GM21515 (cell line): ENCODE results near the gene YLPM1.

Source experiments
- ATAC-seq: cut with Tn5 transposase; IDR thresholded peaks from one replicate; pipeline ENCODE4 v1.9.1; 2021; ENCODE audit not compliant: unreplicated experiment

The YLPM1 gene

DNA sequence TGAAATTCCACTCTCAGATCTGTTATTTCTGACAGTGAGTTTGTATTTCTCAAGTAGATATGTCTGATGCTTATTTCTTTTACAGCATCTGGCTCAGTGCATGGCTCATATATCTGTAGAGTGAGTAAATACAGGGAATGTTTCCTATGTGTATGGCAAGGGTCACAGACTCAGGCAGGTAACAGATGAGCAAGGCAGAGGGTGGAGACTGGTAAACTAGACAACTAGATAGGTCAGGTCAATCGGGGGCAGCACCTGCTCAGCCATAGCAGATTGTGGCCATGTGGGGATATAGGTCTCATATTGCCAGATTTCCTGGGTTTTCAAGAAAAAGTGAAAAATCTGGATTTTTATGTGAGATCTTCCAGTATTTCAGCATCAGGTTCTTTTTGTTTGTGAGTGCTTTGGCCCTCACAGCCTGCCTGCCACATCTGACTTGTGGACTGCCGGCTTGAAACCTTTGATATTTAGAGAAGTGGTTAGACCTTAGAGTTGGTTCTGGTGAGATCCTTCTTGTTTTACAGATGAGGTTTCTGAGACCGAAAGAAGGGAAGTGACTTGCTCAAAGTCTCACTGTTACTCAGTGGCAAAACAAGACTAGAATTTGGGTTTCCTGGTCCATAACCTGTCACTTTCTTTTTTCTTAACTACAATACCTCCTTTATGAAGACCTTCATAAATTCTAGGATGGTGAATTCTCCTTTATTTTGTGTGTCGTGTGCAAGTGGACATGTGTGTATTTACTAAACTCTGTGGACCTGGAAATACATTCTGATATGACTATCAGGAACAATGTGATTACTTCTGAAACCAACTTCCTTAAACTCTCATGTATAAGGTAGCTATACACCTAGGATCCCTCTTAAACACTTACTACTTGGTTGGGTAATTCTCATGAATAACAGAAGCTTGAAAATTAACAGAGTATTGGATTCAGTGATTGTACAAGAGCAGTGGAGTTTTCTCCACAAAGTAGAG, 78.4 kb downstream of the YLPM1 start:
- peak; percentile 75 for ATAC-seq

DNA sequence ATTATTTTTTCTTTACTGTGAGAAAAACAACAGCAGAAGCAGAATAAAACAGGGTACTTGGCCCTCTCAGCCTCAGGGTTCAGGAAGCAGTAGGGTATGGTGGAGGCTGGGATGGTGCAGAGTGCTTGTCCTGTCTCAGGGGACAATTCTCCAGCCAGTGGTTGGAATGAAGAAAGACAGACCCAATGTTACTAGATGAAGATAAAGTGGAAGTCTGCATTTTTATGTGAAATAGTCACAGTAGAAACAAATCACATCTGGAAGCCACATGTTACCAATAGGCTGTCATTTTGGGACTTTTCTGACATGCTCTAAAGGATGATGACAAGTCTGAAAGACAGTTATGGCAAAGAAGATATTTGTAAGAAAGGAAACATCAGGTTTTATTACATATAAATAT, 80.5 kb downstream of the YLPM1 start:
- no peak for ATAC-seq

DNA sequence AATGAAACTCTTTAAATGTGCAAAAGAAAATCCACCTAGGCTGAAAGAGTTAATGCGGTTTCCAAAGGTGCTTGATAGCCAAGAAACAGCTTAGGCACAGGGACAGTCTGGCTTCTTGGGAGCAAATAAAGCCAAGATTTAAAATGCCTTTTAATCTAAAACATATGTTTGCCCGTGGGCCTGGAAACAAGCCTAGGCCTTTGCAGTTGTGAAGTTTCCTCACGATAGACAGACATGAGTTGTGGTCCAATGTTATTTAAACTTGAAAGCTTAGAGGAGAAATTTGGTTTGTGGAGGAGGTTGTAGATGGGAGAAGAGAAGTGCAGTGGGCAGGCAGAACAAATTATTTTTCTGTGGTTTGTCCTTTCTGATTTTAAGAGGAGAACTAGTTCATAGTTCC, 83.1 kb downstream of the YLPM1 start:
- no peak for ATAC-seq

DNA sequence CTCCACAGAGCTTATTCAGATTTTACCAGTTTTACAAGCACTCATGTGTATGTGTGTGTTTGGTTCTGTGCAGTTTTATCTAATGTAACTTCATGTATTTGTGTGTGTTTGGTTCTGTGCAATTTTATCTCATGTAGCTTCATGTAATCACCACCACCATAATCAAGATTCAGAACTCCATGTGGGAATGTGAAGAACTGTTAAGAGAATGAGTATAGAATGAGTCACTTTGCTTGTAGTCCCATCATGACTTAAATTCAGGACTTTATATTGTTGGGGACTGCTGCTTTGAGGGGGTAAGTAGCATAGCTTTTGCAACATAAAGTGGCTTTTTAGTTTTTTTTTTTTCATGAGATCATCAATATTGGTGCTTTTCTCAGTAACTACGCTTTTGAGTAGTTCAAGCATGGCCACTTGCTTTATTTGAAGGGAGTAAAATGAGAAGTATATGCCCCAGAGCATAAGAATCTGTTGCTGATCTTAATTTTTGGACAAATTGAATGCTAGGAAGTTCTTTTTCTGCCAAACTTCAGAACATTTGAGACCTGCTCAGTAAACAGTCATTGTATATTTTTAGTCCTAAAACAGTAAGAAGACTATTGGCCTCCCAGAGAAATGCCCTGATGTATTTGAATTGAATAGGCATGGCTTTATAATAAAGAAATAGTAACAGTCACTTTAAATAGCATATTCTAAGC, 84.0 kb downstream of the YLPM1 start:
- no peak for ATAC-seq

DNA sequence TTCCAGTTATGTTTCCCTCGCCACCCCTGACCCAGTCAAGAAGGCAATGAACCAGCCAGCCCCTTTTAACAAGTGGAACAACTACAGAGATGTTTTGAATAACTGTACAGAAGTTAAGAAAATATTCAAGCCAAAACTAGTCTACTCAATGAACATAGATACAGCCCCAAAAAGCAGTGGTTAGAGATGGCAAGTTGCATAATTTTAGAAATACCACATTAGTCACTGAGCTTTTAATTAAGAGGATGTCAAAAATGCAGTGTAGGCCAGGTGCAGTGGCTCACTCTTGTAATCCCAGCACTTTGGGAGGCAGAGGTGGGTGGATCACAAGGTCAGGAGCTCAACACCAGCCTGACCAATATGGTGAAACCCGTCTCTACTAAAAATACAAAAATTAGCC, 85.7 kb downstream of the YLPM1 start:
- ATAC-seq = no peak

DNA sequence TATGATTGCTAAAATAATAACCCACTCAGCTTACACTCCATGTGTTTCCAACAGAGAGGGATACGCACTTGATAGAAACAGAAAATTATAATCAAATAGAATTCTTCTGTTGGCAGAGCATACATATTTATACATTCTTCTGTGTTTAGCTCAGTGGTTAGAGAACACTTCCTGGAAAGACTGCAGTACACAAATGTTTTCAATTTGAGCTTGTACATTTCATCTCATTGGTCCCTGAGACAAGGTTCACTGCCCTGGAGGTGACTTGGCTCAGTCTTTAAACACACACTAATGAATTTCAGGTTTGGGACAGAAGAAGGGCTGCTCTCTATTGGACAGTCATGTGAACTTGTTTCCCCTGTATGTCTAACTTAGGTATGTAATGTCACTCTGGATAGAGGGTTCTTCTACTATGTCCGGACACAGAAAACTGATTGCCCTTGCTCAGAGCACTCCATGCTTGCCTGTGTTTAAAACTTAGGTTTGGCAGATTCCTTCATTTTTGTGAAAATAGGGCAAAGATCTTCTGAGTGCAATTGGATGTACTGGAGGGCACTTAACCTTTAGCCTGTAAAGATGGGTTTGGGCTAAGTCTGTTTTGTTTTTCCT, 89.9 kb downstream of the YLPM1 start:
- no peak for ATAC-seq

DNA sequence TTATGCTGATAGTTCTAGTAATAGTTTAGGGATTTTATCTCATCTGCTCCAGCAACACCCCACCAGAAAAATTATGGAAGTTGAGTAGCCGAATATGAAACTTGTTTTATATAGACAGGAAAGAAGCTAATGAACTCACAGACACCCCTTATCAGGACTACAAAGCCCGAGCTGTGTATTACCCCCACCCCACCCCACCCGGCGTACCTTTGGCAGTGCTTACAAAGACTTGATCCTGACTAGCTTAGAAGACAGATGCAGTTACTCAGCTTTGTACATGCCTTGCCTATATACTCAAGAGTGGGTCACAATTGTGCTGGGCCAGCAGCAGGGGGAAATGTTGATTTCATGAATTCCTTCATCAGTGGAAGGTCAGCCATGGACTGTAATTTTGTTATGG, 90.5 kb downstream of the YLPM1 start:
- ATAC-seq = no peak

DNA sequence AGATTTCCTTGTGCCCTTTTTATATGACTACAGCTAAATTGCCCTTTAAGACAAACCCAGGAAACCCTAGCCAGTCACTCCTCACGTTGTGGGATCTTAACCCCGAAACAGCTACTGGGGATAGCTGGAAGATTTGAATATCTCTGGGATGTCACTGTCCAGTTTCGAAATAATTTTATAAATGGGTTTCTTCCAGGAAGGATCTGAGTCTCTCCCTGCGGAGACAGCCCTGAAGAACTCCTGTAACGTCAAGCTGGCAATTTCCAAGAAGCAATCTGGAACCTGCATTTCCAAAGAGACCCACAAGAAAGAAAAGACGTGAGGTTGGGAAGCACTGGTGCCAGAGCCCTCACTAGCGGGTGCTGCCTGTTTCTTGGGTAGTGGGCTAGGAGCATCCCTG, 91.9 kb downstream of the YLPM1 start:
- ATAC-seq = no peak

DNA sequence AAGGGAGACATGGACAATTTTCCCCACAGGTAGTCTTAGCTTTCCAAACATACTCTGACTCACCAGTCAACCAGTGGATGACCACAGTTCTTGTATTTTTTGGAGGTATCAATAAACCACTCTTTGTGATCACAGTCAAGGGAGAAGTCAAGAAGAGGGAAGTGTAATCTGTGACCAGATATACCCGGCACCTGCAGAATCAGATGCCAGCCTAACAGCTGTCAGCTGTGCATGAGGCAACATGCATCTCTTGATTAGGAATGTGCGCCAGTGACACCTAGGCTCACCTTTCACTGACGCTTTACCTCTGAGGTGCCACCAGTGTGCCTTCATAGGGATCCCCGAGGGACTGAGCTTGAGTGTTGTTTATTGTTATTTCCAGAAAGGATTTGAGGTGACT, 92.8 kb downstream of the YLPM1 start:
- ATAC-seq = no peak

DNA sequence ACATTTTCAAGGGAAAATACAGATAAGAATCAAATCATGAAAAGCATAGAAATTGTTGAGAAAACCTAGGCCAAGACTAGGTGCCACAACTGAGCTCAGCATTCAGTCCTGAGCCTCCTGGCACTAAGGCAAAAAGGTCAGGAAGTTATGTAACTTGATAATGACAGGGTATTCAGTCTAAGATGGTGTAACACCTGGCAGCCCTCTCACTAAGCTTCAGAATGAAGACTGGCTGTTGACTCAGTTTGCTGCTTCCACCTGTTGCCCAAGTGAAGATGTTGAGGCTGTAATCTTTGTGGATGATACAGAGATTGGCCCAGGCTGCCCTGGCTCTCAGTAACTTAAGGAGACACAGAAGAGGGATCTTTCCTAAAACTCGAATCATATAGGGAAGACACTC, 93.2 kb downstream of the YLPM1 start:
- ATAC-seq = no peak

DNA sequence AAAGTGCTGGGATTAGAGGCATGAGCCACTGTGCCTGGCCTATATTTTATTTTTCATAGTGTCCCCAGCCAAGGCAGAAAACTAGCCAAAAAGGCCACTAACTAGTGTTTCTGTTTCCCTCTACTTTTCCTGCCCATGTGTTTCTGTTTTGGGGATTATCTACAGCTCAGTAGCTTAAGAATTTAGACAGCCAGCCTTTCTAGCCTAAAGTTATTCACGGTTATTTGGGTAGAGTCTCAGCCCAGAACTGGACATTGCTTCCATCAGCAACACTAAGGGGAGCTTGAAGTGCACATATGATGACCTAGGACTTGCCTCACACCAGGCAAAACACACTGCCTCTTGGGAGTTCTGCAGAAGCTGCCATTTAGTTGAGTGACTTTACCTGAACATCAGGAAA, 94.9 kb downstream of the YLPM1 start:
- no peak for ATAC-seq

DNA sequence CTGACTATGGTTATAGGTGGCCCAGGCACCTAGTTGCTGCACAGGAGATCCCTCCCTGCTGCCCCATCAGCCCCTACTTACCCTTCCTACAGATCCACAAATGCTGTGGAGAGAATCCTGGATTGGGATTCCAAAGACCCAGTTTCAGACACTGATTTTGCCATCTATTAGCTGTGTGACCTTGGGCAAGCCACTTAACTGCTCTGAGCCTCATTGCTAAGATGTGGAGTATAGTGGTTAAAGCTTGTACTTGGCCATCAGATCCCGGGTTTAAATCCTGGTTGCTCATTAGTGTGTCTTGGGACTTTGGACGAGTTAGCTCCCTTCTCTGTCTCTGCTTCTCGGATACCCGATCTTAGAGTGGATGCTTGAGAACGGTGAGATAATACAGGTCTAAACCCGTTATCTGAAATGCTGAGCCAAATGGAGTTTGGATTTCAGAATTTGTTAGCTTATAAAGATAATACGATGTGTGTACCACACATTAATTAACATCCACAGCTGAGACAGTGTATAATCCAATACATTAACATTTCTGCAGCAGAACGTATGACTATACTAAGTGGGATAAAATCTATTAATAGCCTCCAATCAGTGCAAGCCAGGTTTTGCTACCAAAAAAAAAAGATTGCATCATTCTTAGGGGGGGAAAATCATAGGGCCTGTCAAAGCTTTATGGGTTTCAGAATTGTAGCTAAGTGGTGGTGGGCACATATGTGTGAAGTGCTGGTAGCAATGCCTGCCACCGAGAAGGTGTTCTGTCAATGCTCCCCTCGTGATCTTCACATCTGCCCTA, 96.8 kb downstream of the YLPM1 start:
- no peak for ATAC-seq

DNA sequence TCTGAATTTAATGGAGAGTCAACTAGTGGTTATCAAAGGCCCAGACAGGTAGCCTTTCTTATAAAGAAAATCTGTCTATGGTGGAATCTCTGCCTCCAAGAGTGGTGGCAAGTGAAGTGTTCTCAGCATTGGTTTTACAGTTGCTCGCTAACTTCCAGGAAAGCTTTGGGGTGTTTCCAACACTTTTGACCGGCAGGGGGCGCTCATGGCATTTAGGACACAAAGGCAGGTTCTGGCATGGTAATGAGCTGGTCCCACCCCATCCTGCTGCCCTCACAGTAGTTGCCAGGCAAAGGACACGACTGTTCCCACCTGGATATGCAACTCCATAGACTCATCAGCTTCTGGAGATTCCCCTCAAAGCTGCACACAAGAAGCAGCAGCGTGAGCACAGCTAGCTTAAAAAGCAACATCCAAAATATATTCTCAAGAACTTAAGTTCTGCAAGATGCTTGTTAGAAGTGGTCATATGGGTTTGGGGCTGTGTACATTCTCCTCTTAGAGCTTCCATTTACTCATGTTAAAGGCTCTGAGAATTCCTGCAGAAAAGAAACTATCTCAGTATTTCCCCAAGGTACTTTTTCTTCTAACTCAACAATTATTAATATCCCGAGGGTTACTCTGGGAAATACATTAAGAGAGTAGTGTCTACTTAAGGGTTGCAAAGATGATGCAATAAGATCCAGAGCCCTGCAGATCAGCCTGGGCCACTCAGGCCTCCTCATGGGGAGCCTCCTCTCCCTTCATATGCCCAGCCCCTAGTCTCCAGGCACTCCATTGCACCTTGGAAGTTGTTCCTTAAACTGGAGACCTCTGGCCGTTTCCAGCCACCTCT, 98.0 kb downstream of the YLPM1 start:
- ATAC-seq = no peak

DNA sequence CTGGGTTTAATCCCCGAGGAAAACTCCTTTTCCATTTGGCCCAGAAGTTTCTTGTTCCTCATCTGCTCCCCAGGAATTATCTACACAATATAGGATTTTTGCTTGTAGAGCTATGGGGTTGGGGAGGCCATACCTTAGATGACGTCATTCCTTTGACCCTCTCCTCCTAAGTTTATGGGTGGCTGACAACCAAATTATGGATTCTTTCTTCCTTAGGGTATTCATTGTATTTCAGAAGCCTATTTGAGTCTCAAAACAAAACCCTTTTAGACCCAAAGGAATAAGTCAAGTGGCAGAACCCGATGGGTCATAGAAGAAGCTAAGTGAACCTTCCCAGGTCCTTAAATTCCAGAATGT, 98.6 kb downstream of the YLPM1 start:
- ATAC-seq = no peak

DNA sequence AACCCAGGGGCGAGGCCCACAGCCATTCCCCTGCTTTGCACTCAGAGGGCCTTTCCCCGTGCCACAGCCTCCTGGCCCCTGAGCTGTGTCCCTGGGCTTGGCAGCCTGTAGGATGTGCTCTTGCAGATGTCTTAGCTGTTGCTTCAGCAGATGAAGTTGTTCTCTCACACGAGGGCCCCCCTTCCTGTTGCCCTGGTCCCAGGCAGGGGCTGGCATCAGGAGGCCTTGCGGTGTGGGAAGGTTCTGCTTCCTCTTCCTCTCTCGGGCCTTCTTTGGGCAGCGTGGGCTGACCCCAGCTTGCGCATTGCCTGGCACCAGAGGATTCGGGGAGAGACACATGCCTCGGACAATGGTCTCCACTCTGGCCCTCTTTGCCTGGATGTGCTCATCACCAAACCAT, 100.2 kb downstream of the YLPM1 start:
- ATAC-seq = no peak

DNA sequence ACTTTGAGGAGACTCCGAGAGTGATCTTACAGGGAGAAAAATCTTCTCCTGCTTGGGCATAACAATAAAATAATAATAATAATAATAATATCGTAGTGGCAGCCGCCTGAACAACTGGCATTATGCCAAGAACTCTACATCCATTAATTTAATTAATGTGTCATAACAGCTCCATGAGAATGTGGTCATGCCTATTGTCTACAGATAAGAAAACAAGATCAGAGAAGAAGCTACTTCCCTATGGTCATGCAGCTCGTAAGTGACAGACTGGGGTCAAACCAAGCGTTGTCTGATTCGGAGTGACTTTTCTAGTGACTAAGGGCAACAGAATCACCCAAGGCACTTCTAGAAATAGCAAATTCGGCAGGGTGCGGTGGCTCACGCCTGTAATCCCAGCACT, 101.1 kb downstream of the YLPM1 start:
- ATAC-seq = no peak

DNA sequence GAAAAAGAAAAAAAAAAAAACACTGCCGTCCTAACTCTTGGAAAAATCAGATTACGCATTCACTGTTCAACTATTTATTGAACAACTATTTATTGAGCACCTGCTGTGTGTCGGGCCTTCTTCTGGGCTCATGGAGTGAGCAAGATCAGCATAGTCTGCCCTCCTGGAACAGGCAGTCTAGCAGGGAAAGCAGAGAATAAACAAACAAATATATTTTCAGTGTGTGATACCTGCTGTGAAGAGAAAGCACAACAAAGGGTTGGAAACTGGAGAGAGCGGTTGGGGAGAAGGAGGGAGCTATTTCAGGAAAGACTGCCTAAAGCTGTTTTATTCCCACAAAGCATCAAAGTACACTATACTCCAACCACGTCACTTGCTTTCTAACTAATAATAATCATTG, 102.0 kb downstream of the YLPM1 start:
- ATAC-seq = no peak

DNA sequence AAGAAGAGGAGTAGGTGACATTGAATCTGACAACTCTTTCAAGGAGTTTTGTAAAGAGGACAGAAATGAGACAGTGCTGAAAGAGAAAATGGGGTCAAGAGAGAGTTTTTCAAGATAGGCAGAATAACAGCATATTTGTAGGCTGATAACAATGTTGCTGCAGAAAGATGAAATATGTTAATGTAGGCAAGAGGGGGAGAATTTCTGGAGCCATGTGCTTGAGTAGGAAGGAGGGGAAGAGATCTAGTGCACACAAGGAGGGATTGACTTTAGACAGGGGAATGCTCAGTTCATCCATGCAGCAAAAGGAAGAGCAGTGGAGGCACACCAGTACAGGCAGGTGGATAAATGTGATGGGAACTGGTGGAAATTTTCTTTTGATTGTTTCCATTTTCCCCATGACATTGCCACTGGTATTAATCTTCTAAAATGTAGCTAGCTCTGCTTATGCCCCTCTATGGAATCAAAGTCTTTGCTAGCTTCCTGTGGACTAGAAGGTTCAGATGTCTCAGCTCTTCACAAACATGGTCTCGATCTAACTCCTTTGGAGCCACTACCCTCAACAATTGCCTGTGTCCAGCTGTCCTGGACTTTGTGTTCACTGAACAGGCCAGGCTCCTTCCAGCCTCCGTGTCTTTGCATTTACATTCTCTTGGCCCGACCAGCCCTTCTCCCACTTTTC, 103.7 kb downstream of the YLPM1 start:
- ATAC-seq = no peak

DNA sequence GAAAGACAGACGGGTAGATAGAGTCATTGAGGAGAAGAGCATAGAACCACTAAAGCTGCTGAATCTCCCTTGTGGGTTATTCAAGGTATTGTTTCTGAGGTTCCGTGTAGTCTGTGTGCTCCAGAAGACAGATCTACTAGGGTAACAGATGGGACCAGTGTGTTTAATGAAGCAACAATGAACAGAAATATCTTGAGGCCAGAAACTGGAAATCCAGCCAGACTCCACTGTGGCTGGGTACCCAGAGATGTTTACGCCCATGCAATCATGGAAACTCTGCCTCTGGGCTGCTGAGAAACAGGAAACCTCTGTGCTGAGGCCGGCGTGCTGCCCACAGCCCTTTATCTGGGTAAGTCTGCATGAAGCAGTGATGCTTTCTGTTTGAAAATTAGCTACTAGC, 104.6 kb downstream of the YLPM1 start:
- no peak for ATAC-seq

DNA sequence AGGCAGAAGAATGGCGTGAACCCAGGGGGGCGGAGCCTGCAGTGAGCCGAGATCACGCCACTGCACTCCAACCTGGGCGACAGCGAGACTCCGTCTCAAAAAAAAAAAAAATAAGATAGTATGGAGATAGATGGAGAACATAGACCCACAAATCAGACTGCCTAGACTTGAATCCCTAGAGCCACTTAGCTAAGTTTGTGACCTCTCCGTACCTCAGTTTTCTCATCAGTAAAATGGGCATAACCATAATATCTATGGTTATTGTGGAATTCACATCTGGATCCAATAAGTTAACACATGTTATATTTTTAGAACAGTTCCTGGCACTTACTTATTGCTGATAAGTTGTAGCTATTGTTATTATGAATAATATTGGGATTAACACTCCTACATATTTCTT, 105.6 kb downstream of the YLPM1 start:
- no peak for ATAC-seq
